GM23338 (cell line): ENCODE results near the gene SEC22A. TPM values are rescaled to one million over a fixed set of nuclear protein-coding genes. Genes with fewer than 3 reads are reported as not detected.

Experiments
- ATAC-seq: fragments of 200-7000 bp; cut with Tn5 transposase; 3 replicates; pipeline ENCODE4 v1.9.1; 2020
- DNase-seq: peaks from one replicate; pipeline ENCODE4 v3.0.0-alpha.2; 2015; ENCODE audit warnings: low spot score
- H2AFZ ChIP-seq: fragments of 200-600 bp; sonication (generic); 2 replicates; pipeline ENCODE4 v1.8.0; 2016; ENCODE audit warnings: antibody characterized with exemption, mild to moderate bottlenecking, moderate library complexity
- H3F3A ChIP-seq: fragments of 200-600 bp; sonication (generic); replicated peaks from 2 replicates; pipeline ENCODE4 v1.8.0; 2017; ENCODE audit warnings: antibody characterized with exemption, mixed run types, low read depth
- H3K27ac ChIP-seq: fragments of 200-600 bp; sonication (generic); 2 replicates; pipeline ENCODE4 v1.6.1; 2016; ENCODE audit warnings: low read depth
- H3K27me3 ChIP-seq: fragments of 200-600 bp; sonication (generic); 2 replicates; pipeline ENCODE4 v1.8.0; 2016; ENCODE audit warnings: mild to moderate bottlenecking, mixed run types, moderate library complexity; ENCODE audit not compliant: insufficient read depth
- H3K36me3 ChIP-seq: fragments of 200-600 bp; sonication (generic); 2 replicates; pipeline ENCODE4 v1.8.0; 2016; ENCODE audit warnings: mild to moderate bottlenecking; ENCODE audit not compliant: insufficient read depth
- H3K4me1 ChIP-seq: fragments of 200-600 bp; sonication (generic); 2 replicates; pipeline ENCODE4 v1.8.0; 2016; ENCODE audit warnings: mild to moderate bottlenecking, moderate library complexity; ENCODE audit not compliant: insufficient read depth
- H3K4me2 ChIP-seq: fragments of 200-600 bp; sonication (generic); 2 replicates; pipeline ENCODE4 v1.7.1; 2017; ENCODE audit warnings: mixed run types
- H3K4me3 ChIP-seq: fragments of 200-600 bp; sonication (generic); 2 replicates; pipeline ENCODE4 v1.6.1; 2016; ENCODE audit warnings: mixed run types
- H3K79me2 ChIP-seq: fragments of 200-600 bp; sonication (generic); replicated peaks from 2 replicates; pipeline ENCODE4 v1.8.0; 2017; ENCODE audit warnings: mild to moderate bottlenecking; ENCODE audit not compliant: insufficient read depth
- H3K9me2 ChIP-seq: fragments of 200-600 bp; sonication (generic); 2 replicates; pipeline ENCODE4 v1.8.0; 2017; ENCODE audit not compliant: insufficient read depth
- H4K20me1 ChIP-seq: fragments of 200-600 bp; sonication (generic); replicated peaks from 2 replicates; pipeline ENCODE4 v1.8.0; 2017; ENCODE audit warnings: mild to moderate bottlenecking; ENCODE audit not compliant: insufficient read depth
- H3K27ac Mint-ChIP-seq: 2 replicates; pipeline ENCODE4 v1.8.0; 2020; ENCODE audit warnings: inconsistent platforms, mild to moderate bottlenecking, moderate library complexity, mixed read lengths
- H3K27me3 Mint-ChIP-seq: 3 replicates; pipeline ENCODE4 v1.8.0; 2022; ENCODE audit warnings: low read depth, mild to moderate bottlenecking, moderate library complexity, mixed read lengths, inconsistent platforms; ENCODE audit not compliant: insufficient read depth, poor library complexity
- H3K36me3 Mint-ChIP-seq: 3 replicates; pipeline ENCODE4 v1.8.0; 2021; ENCODE audit warnings: low read depth, mild to moderate bottlenecking, inconsistent platforms, moderate library complexity, mixed read lengths
- H3K4me1 Mint-ChIP-seq: 3 replicates; pipeline ENCODE4 v1.8.0; 2020; ENCODE audit warnings: mild to moderate bottlenecking, inconsistent platforms, mixed read lengths
- H3K4me3 Mint-ChIP-seq: 3 replicates; pipeline ENCODE4 v1.8.0; 2021; ENCODE audit warnings: moderate library complexity, mild to moderate bottlenecking, inconsistent platforms, mixed read lengths
- H3K9me3 Mint-ChIP-seq: 3 replicates; pipeline ENCODE4 v1.8.0; 2020; ENCODE audit warnings: moderate library complexity, mild to moderate bottlenecking, inconsistent platforms, mixed read lengths
- CREB1 ChIP-seq: fragments of 250-450 bp; sonication (Bioruptor Pico); IDR thresholded peaks from 2 replicates; pipeline ENCODE4 v1.5.0; 2020; ENCODE audit warnings: low read depth, mild to moderate bottlenecking, moderate library complexity
- CTCF ChIP-seq, 2 experiments: fragments of 200-600 bp in 1 of 2; sonication (generic) in 1 of 2; conservative IDR thresholded peaks; 2 replicates each; pipeline versions ENCODE4 v1.5.1 to v1.6.1; 2016 to 2017; ENCODE audit warnings: antibody characterized with exemption in 2 of 2, low read depth in 2 of 2, mild to moderate bottlenecking in 2 of 2, moderate library complexity in 1 of 2
- ETS1 ChIP-seq: IDR thresholded peaks from 2 replicates; pipeline ENCODE4 v1.6.1; 2016; ENCODE audit warnings: antibody characterized with exemption
- EZH2 ChIP-seq: fragments of 200-600 bp; sonication (generic); IDR thresholded peaks from one replicate; pipeline ENCODE4 v1.8.0; 2017; ENCODE audit warnings: antibody characterized with exemption, mild to moderate bottlenecking, low read depth; ENCODE audit not compliant: unreplicated experiment
- EZH2phosphoT487 ChIP-seq: fragments of 200-600 bp; sonication (generic); IDR thresholded peaks from one replicate; pipeline ENCODE4 v1.8.1; 2018; ENCODE audit warnings: antibody characterized with exemption; ENCODE audit not compliant: unreplicated experiment
- JUNB ChIP-seq: IDR thresholded peaks from one replicate; pipeline ENCODE4 v1.6.1; 2016; ENCODE audit warnings: antibody characterized with exemption; ENCODE audit not compliant: unreplicated experiment
- NANOG ChIP-seq: IDR thresholded peaks from 2 replicates; pipeline ENCODE4 v1.6.1; 2016; ENCODE audit warnings: antibody characterized with exemption, borderline replicate concordance
- POLR2AphosphoS5 ChIP-seq: IDR thresholded peaks from 2 replicates; pipeline ENCODE4 v1.6.1; 2016; ENCODE audit warnings: antibody characterized with exemption, low read depth
- REST ChIP-seq: IDR thresholded peaks from one replicate; pipeline ENCODE4 v1.6.1; 2018; ENCODE audit warnings: antibody characterized with exemption; ENCODE audit not compliant: unreplicated experiment
- STAT1 ChIP-seq: IDR thresholded peaks from one replicate; pipeline ENCODE4 v1.6.1; 2016; ENCODE audit warnings: antibody characterized with exemption; ENCODE audit not compliant: unreplicated experiment
- ZNF114 ChIP-seq: fragments of 250-450 bp; sonication (Bioruptor Pico); IDR thresholded peaks from 2 replicates; pipeline ENCODE4 v1.5.0; 2020; ENCODE audit warnings: mild to moderate bottlenecking, moderate library complexity
- ZNF331 ChIP-seq: fragments of 250-450 bp; sonication (Bioruptor Pico); IDR thresholded peaks from 2 replicates; pipeline ENCODE4 v1.5.0; 2020; ENCODE audit warnings: low read depth, mild to moderate bottlenecking, moderate library complexity
- ZNF462 ChIP-seq: fragments of 250-450 bp; sonication (Bioruptor Pico); IDR thresholded peaks from 2 replicates; pipeline ENCODE4 v1.5.0; 2020; ENCODE audit warnings: mild to moderate bottlenecking, moderate library complexity
- polyA plus RNA-seq: library from polyadenylated mRNA; unstranded; fragments of >200 nt; fragmentation: Nextera tagmentation; extraction: Ambion mirVana; gene quantifications from 2 replicates; pipeline ENCODE4 v1.2.1, GENCODE V29; 2016
- total RNA-seq: library from RNA; depleted of rRNA; stranded (reverse); fragments of >200 nt; shearing (Covaris generic); gene quantifications from 2 replicates; pipeline ENCODE4 v1.2.3, GENCODE V29; 2014

The SEC22A gene
- total and polyA plus RNA-seq, 2 experiments from 2014 or later, result 11.2 to 24.1 TPM

GRCh38 chr3:123322866-123323265 is 121.1 kb downstream of the SEC22A start:
- peaks cover 14% of the 10 kb centered on the region for H3K4me1 ChIP-seq
- no peaks in the 10 kb centered on the region; the same call in 2 of the 3 replicates for H3K9me3 Mint-ChIP-seq
- H3K4me3 Mint-ChIP-seq, result no peak overlapping the region; the same call in 2 of the 3 replicates
- TF ChIP-seq POLR2AphosphoS5 (no peak), REST (no peak), EZH2phosphoT487 (no peak), ZNF114 (CRISPR knock-in tag) (no peak), ZNF331 (CRISPR knock-in tag) (no peak), NANOG (no peak), CTCF (conservative IDR thresholded peaks at IDR 0.05; ENCODE audit: low read depth in 2 of 2) (no peak), ZNF462 (no peak), JUNB (no peak), STAT1 (no peak), CREB1 (no peak), EZH2 (no peak), ETS1 (no peak)
- no peaks in the 10 kb centered on the region for H3K79me2 ChIP-seq
- ATAC-seq (no peak), DNase-seq (no peak)
- peaks cover 43% of the 10 kb centered on the region for H3K4me1 Mint-ChIP-seq
- no peak overlapping the region for H3K4me2 ChIP-seq
- H3K36me3 Mint-ChIP-seq, result peaks cover 3% of the 10 kb centered on the region; the same call in 1 of the 3 replicates
- H3K4me3 ChIP-seq, result no peak overlapping the region
- H3K27me3 ChIP-seq, result no peaks in the 10 kb centered on the region
- no peak overlapping the region for H2AFZ ChIP-seq
- H4K20me1 ChIP-seq, result no peaks in the 10 kb centered on the region
- H3K27me3 Mint-ChIP-seq, result peaks cover 10% of the 10 kb centered on the region
- no peak overlapping the region for H3K27ac Mint-ChIP-seq
- H3K27ac ChIP-seq, result no peak overlapping the region
- H3K36me3 ChIP-seq, result no peaks in the 10 kb centered on the region
- no peaks in the 10 kb centered on the region for H3F3A ChIP-seq
- H3K9me2 ChIP-seq, result no peaks in the 10 kb centered on the region
